ENCODE measurements around the gene OPRD1. TPM values are rescaled to one million over a fixed set of nuclear protein-coding genes. Genes with fewer than 3 reads are reported as not detected.

The OPRD1 gene
- total RNA-seq, 4 donors from 2014 or later = under 0.01 TPM; not detected in 3

DNA sequence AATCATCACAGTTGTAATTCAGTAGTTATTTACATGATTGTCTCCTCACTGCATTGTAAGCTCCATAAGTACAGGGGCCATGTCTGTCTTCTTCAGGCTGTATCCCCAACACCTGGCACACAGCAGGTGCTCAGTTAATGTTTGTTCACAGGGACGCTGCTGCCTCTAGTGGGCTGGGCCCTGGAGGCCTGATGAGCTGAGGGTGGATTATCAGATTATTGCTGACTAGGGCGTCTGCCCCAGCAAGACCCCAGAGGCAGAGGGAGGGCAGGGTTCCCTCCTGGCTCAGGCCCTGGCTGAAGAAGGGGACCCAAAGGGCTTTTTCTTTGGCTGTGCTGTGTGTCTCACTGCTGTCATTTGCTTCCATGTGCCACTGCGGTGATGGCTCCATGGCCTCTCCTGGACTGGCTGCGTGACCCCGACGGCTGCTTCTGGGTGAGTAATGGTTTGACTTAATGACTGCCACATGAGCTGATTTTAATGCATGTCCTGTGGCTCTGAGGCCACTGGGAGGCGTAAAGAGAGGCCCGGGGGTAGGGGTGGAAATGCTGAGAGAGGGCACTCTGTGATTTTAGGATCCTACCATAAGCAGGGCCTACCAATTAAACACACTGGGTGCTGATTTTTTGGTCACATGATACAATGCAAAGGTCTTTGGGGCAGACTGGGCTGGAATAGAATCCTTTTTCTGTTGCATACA, 81.6 kb downstream of the OPRD1 start:
- no peaks in the 10 kb centered on the region for H3K27me3 ChIP-seq
- in situ Hi-C loops (cut with MboI; ENCODE audit: low pct_ligation_motif_present in 1 of 4, low pct_unique_long_range_greater_than_20kb in 1 of 4, low sequenced_read_pairs in 3 of 4) (loop anchor here in 2 of 4 donors (10.0 to 25.0 kb wide), 2 partner anchors 321 to 381 kb away; partner anchors contain the start of gene RCC1 (in 1 of the 2)), intact Hi-C loops (cut with DNase I; ENCODE audit: low total_unique reads) (no loop called here)
- peaks cover 0 to 5% (median 1%) of the 10 kb centered on the region in 4 donors for H3K4me1 ChIP-seq
- DNase-seq = no peak
- no peaks in the 10 kb centered on the region for H3K36me3 ChIP-seq
- no peak overlapping the region for H3K27ac ChIP-seq
- TF ChIP-seq, protein P1, sequence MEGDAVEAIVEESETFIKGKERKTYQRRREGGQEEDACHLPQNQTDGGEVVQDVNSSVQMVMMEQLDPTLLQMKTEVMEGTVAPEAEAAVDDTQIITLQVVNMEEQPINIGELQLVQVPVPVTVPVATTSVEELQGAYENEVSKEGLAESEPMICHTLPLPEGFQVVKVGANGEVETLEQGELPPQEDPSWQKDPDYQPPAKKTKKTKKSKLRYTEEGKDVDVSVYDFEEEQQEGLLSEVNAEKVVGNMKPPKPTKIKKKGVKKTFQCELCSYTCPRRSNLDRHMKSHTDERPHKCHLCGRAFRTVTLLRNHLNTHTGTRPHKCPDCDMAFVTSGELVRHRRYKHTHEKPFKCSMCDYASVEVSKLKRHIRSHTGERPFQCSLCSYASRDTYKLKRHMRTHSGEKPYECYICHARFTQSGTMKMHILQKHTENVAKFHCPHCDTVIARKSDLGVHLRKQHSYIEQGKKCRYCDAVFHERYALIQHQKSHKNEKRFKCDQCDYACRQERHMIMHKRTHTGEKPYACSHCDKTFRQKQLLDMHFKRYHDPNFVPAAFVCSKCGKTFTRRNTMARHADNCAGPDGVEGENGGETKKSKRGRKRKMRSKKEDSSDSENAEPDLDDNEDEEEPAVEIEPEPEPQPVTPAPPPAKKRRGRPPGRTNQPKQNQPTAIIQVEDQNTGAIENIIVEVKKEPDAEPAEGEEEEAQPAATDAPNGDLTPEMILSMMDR (IDR thresholded peaks at IDR 0.05) = no peak
- TF ChIP-seq POLR2A (IDR thresholded peaks at IDR 0.05) (no peak), EP300 (IDR thresholded peaks at IDR 0.05; ENCODE audit: low read depth) (no peak), POLR2AphosphoS5 (IDR thresholded peaks at IDR 0.05) (no peak)
- H3K9me3 ChIP-seq = no peaks in the 10 kb centered on the region
- WGBS, 2 donors (ENCODE audit: low coverage in 1 of 2) = 86% methylated on average over 4 to 7 of the region's 8 CpGs
- no peak overlapping the region for H3K4me3 ChIP-seq

GRCh38 chr1:28894785-28895184, 82.8 kb downstream of the OPRD1 start:
- Histone ChIP-seq H3K4me3 (no peak overlapping the region), H3K36me3 (no peaks in the 10 kb centered on the region), H3K27ac (no peak overlapping the region), H3K27me3 (no peaks in the 10 kb centered on the region), H3K9me3 (no peaks in the 10 kb centered on the region), H3K4me1 (peaks cover 0 to 13% (median 7%) of the 10 kb centered on the region in 4 donors)
- intact Hi-C loops (cut with DNase I; ENCODE audit: low total_unique reads) (no loop called here), in situ Hi-C loops (cut with MboI; ENCODE audit: low pct_ligation_motif_present in 1 of 4, low pct_unique_long_range_greater_than_20kb in 1 of 4, low sequenced_read_pairs in 3 of 4) (loop anchor here in 2 of 4 donors (10.0 to 25.0 kb wide), 2 partner anchors 320 to 382 kb away; partner anchors contain the start of gene RCC1 (in 1 of the 2))
- no peak for DNase-seq
- WGBS, 2 donors (ENCODE audit: low coverage in 1 of 2) = 73% methylated on average over 2 of the region's 2 CpGs; no CpG with 5 or more reads in 1 of the 2 donors
- TF ChIP-seq, protein P1 (IDR thresholded peaks at IDR 0.05) = no peak
- no peak for TF ChIP-seq POLR2A (IDR thresholded peaks at IDR 0.05)
- no peak for TF ChIP-seq EP300 (IDR thresholded peaks at IDR 0.05; ENCODE audit: low read depth)
- TF ChIP-seq POLR2AphosphoS5 (IDR thresholded peaks at IDR 0.05) = no peak

DNA sequence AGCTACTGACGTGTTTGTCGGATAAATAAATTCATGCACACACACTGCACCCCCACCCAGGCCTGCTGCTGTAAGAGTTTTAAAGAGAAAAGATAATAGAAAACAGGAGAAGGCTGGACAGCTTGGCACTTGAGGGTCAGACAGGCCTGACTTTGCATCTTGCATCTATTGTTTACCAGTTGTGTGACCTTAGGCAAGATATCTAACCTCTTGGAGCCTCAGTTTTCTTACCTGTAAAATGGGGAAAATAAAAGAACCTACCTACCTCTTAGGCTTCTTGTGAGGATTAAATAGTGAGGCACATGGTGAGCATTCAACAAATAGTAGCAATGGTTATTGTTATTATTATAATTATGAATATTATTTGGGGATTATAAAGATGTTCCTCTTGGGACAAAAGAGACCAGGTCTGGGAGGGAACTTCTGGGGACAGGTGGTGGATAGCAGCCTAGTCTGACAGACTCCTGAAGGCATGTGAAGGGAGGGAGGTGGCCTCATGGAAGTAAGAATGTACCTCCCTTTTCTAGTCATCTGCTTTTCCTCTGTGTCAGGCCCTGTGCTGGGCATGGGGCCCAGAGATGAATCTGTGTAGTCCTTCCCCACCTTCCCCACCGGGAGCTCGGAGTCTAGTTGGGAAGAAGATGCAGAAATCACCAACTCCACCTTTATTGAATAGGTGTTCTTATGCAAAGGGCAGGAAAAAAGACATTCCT, 84.1 kb downstream of the OPRD1 start:
- in situ Hi-C loops (cut with MboI; ENCODE audit: low pct_ligation_motif_present in 1 of 4, low pct_unique_long_range_greater_than_20kb in 1 of 4, low sequenced_read_pairs in 3 of 4) (loop anchor here in 2 of 4 donors (10.0 to 25.0 kb wide), 2 partner anchors 319 to 384 kb away; partner anchors contain the start of gene RCC1 (in 1 of the 2)), intact Hi-C loops (cut with DNase I; ENCODE audit: low total_unique reads) (no loop called here)
- no peak for TF ChIP-seq POLR2AphosphoS5 (IDR thresholded peaks at IDR 0.05)
- no peak for TF ChIP-seq EP300 (IDR thresholded peaks at IDR 0.05; ENCODE audit: low read depth)
- no peak for TF ChIP-seq POLR2A (IDR thresholded peaks at IDR 0.05)
- TF ChIP-seq, protein P1 (IDR thresholded peaks at IDR 0.05) = no peak
- H3K27me3 ChIP-seq = no peaks in the 10 kb centered on the region
- H3K36me3 ChIP-seq = no peaks in the 10 kb centered on the region
- no peak overlapping the region for H3K4me3 ChIP-seq
- 88 to 100% methylated on average over 2 to 4 of the region's 4 CpGs for WGBS, 2 donors (ENCODE audit: low coverage in 1 of 2)
- no peak overlapping the region for H3K27ac ChIP-seq
- DNase-seq = no peak
- no peaks in the 10 kb centered on the region for H3K9me3 ChIP-seq
- H3K4me1 ChIP-seq = peaks cover 0 to 13% (median 7%) of the 10 kb centered on the region in 4 donors

GRCh38 chr1:28896609-28896986, 84.6 kb downstream of the OPRD1 start:
- DNase-seq = no peak
- TF ChIP-seq, protein P1 (IDR thresholded peaks at IDR 0.05) = no peak
- no peak for TF ChIP-seq POLR2AphosphoS5 (IDR thresholded peaks at IDR 0.05)
- no peak for TF ChIP-seq POLR2A (IDR thresholded peaks at IDR 0.05)
- no peak for TF ChIP-seq EP300 (IDR thresholded peaks at IDR 0.05; ENCODE audit: low read depth)
- H3K36me3 ChIP-seq = no peaks in the 10 kb centered on the region
- in situ Hi-C loops (cut with MboI; ENCODE audit: low pct_ligation_motif_present in 1 of 4, low pct_unique_long_range_greater_than_20kb in 1 of 4, low sequenced_read_pairs in 3 of 4) = loop anchor here in 2 of 4 donors (10.0 to 25.0 kb wide), 2 partner anchors 318 to 384 kb away; partner anchors contain the start of gene RCC1 (in 1 of the 2)
- no peaks in the 10 kb centered on the region for H3K27me3 ChIP-seq
- 57 to 62% methylated on average over 3 of the region's 3 CpGs for WGBS, 2 donors (ENCODE audit: low coverage in 1 of 2)
- H3K27ac ChIP-seq = no peak overlapping the region
- intact Hi-C loops (cut with DNase I; ENCODE audit: low total_unique reads) = no loop called here
- no peaks in the 10 kb centered on the region for H3K9me3 ChIP-seq
- peaks cover 0 to 13% (median 7%) of the 10 kb centered on the region in 4 donors for H3K4me1 ChIP-seq
- H3K4me3 ChIP-seq = no peak overlapping the region

All from transverse colon (tissue), 4 donors.